Endometrial microvascular endothelial cells (primary cell): ENCODE measurements around the gene PPP1R12C. TPM values are rescaled to one million over a fixed set of nuclear protein-coding genes. Genes with fewer than 3 reads are reported as not detected.
"Not testable (repeated sequence)": the region's sequence is repeated elsewhere in the genome, so short reads cannot be mapped to it uniquely, and the experiment has no call there.

ENCODE experiments used
- in situ Hi-C: cut with HindIII; loops from 2 replicates; pipeline ENCODE4 v1.10.0; 2017; ENCODE audit warnings: low sequenced_read_pairs, low pct_unique_long_range_greater_than_20kb; ENCODE audit errors: inconsistent ontology term
- total RNA-seq: library from RNA; depleted of rRNA; stranded (reverse); fragments of >200 nt; gene quantifications from one replicate; pipeline ENCODE4 v1.2.3, GENCODE V29; 2015; ENCODE audit errors: inconsistent ontology term

PPP1R12C gene
- total RNA-seq, 1 donor from 2014 or later = 81.4 TPM

- in situ Hi-C loops = no loop called here
These were observed 2.8 kb downstream of the PPP1R12C start for GRCh38 chr19:55114566-55115145.

GRCh38 chr19:55113570-55114039 is 3.8 kb downstream of the PPP1R12C start:
- in situ Hi-C loops = no loop called here

- in situ Hi-C loops = no loop called here
These were observed 4.5 kb downstream of the PPP1R12C start for GRCh38 chr19:55112777-55113569.

- in situ Hi-C loops = no loop called here
These were observed 5.1 kb downstream of the PPP1R12C start for GRCh38 chr19:55112246-55112776.

GRCh38 chr19:55111238-55111831 is 6.1 kb downstream of the PPP1R12C start:
- in situ Hi-C loops = no loop called here

GRCh38 chr19:55109527-55110291 is 7.7 kb downstream of the PPP1R12C start:
- in situ Hi-C loops = no loop called here

GRCh38 chr19:55107252-55107651 is 10.2 kb downstream of the PPP1R12C start:
- in situ Hi-C loops = not testable (repeated sequence)

GRCh38 chr19:55106591-55106990 is 10.8 kb downstream of the PPP1R12C start:
- in situ Hi-C loops = no loop called here

- in situ Hi-C loops = no loop called here
These were observed 12.2 kb downstream of the PPP1R12C start for GRCh38 chr19:55105237-55105636.

- in situ Hi-C loops = no loop called here
These were observed 14.2 kb downstream of the PPP1R12C start for GRCh38 chr19:55103190-55103589.

GRCh38 chr19:55101261-55101660 is 16.2 kb downstream of the PPP1R12C start:
- in situ Hi-C loops = no loop called here

- in situ Hi-C loops = no loop called here
These were observed 17.6 kb downstream of the PPP1R12C start for GRCh38 chr19:55099557-55100506.

- in situ Hi-C loops = no loop called here
These were observed 18.5 kb downstream of the PPP1R12C start for GRCh38 chr19:55098716-55099556.

GRCh38 chr19:55097864-55098715 is 19.3 kb downstream of the PPP1R12C start:
- in situ Hi-C loops = no loop called here

GRCh38 chr19:55096061-55096701 is 21.3 kb downstream of the PPP1R12C start:
- in situ Hi-C loops = no loop called here
